GM19239 (cell line): ENCODE results near the gene DPEP2.
A peak's percentile ranks its signal among the peaks of the same experiment; 100 is the strongest.
"Not testable (repeated sequence)": the region's sequence is repeated elsewhere in the genome, so short reads cannot be mapped to it uniquely, and the experiment has no call there.

Experiments used
- DNase-seq: peaks from one replicate; pipeline ENCODE4 v3.0.0; 2011; ENCODE audit warnings: low spot score; ENCODE audit not compliant: insufficient read length
- FAIRE-seq: peaks from 2 replicates; lab custom pipeline; 2011; peaks lifted over from hg19 to GRCh38; lab: Jason Lieb, UNC

Gene DPEP2

DNA sequence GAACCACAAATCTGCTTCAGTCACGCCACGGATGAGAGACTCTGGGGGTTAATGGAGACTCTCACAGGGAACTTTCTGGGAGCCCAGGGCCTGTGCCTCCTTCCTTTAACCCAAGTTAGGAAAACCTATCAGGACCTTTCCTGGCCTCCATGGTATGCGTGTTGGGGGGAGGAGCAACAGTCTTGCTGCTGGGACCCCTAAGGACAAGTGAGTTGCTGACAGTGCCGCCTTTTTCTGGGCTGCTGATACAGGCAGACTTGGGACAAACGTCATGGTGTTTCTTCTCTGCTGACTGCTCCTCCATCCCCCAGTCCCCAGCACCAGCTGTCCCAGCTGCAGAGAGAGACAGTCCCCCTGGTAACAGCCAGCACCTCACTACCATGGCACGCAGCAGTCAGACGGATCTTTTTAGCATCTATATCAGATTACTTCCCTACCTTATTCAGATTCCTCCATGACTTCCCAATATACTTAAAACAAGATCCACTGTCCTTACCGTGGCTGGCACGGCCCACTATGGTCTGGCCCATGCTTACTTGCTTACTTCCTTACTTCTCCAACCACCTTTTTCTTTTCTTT lies 10.0 kb upstream of the DPEP2 start:
- FAIRE-seq: no peak

DNA sequence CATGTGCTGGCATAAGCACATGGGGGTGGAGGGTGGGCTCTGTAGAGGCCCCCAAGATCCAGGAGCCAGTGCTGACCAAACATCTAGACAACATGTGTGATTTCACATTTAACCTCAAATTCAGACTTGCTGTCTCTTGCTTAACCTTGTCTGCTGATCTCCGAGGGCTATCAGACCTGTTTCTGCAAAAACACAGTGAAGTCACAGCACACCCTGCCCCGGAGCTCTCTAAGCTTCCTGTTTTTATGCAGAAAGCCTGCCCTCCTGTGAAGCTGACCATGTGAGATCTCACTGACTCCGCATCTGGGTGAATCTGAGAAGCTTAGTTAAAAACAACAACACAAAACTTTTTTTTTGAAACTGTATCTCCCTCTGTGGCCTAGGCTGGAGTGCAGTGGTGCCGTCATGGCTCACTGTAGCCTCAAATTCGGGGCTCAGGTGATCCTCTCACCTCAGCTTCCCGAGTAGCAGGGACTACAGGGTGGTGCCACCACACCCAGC lies 6.6 kb upstream of the DPEP2 start:
- no peak for DNase-seq
- FAIRE-seq: peak; percentile 35

More for the DNA sequence above, 10.0 kb upstream of the DPEP2 start:
- no peak for DNase-seq

DNA sequence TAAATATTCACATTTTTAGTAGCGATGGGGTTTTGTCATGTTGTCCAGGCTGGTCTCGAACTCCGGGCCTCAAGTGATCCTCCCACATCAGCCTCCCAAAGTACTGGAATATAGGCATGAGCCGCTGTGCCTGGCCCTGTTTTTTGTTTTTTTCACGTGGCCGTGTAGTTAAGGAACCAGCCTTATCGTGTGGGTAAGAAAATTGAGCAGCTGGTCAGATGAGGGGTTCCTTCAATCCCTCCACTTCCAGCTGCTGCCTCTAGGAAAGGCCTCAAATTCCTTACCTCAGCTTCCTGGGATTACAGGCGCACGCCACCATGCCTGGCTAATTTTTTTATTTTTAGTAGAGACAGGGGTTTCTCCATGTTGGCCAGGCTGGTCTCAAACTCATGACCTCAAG lies 5.9 kb upstream of the DPEP2 start:
- FAIRE-seq (no peak), DNase-seq (no peak)

DNA sequence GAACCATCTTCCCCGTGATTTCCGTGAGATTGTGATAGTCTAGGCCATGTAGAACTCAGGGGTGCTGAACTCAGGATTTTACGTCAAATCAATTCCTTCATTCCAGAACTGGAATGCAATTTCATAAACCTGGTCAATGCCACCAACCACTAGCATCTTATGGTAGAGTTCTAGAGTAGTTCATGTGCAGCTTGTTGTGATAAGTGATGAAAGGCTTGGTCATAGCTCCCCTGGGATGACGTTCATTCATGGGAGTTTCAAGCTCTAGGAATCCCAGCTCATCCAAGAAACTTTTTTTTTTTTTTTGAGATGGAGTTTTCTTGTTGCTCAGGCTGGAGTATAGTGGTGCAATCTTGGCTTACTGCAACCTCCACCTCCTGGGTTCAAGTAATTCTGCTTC lies 3.7 kb upstream of the DPEP2 start:
- FAIRE-seq (no peak), DNase-seq (no peak)

- DNase-seq: no peak
- FAIRE-seq: no peak
Observed at GRCh38 chr16:68000450-68000849, 1.2 kb upstream of the DPEP2 start.

- DNase-seq (no peak), FAIRE-seq (no peak)
Observed at GRCh38 chr16:67999985-68000384, 701 bp upstream of the DPEP2 start.

DNA sequence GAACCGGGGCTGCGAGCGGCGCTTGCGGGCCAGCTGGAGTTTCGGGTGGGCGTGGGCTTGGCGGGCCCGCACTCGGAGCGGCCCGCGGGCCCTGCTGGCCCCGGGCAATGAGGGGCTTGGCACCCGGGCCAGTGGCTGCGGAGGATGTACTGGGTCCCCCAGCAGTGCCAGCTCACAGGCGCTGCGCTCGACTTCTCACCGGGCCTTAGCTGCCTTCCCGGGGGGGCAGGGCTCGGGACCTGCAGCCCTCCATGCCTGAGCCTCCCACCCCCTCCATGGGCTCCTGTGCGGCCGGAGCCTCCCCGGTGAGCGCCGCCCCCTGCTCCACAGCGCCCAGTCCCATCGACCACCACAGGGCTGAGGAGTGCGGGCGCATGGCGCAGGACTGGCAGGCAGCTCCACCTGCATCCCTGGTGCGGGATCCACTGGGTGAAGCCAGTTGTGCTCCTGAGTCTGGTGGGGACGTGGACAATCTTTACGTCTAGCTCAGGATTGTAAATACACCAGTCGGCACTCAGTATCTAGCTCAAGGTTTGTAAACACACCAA lies 979 bp downstream of the DPEP2 start:
- FAIRE-seq, DNase-seq: not testable (repeated sequence)

GRCh38 chr16:67996666-67997065 lies 2.6 kb downstream of the DPEP2 start:
- no peak for FAIRE-seq
- DNase-seq: no peak

- no peak for FAIRE-seq
- no peak for DNase-seq
Observed at GRCh38 chr16:67995423-67995822, 3.9 kb downstream of the DPEP2 start.

DNA sequence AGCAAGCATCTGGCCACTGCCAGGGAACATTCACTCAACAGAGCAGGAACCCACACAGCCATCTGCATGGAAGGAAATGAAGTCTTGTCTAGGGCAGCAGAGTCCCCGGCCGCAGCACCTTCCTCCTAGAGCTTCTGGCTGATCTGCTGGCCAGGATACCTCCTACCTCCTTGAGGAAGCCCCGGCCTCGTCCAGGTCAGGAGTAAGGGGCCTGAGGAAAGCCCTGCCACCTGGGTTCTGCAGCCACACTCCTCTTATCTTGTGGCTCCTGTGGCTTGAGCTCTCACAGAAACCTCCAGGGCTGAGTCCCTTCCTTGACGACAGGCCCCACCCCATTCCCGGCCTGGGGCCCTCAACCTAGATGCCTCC lies 5.3 kb downstream of the DPEP2 start:
- not testable (repeated sequence) for DNase-seq, FAIRE-seq

DNA sequence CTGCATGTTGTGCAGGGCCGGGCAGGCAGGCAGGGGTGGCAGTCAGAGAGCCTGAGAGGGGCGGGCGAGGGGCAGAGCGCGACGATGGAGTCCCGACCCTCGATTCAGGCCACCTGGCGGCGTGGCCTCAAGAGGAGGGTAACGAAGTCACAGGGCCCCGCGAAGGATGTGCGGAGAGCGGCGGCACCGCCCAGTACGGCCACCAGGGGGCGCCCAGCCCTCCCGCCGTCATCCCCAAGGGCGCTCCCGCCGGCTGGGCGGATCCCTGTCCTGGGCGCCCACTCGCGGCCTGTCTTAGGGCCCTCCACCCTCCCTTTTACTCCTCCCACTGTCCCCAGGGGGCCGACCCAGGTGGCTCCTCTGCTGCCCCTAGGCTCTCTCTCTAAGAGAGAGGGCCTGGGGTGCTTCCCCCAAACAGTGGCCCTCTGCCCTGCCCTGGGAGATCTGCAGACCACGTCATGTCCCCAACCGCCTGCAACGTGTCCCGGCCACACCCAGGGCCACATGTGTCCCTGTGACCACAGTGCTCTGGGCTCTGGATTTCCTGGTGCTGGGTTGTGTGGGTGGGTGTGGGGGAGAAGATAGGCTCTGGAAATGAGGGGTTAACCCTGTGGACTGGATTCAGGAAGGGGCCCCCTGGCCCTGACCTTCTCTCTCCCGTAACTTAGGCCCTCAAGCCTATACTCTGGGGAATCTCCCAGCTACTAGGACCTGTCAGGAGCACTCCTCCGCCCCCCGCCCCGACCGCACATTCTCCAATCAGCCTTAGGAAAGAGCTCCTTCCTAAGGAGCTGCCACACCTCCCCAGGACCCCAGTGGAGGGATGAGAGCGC lies 5.9 kb downstream of the DPEP2 start:
- peak; percentile 88 for DNase-seq
- peak; percentile 28 for FAIRE-seq

- FAIRE-seq: no peak
- no peak for DNase-seq
Observed at GRCh38 chr16:67992661-67993206, 6.5 kb downstream of the DPEP2 start.

GRCh38 chr16:67990018-67990386 lies 9.3 kb downstream of the DPEP2 start:
- FAIRE-seq (no peak), DNase-seq (no peak)

- DNase-seq (no peak), FAIRE-seq (no peak)
Observed at GRCh38 chr16:67989322-67990017, 9.8 kb downstream of the DPEP2 start.

DNA sequence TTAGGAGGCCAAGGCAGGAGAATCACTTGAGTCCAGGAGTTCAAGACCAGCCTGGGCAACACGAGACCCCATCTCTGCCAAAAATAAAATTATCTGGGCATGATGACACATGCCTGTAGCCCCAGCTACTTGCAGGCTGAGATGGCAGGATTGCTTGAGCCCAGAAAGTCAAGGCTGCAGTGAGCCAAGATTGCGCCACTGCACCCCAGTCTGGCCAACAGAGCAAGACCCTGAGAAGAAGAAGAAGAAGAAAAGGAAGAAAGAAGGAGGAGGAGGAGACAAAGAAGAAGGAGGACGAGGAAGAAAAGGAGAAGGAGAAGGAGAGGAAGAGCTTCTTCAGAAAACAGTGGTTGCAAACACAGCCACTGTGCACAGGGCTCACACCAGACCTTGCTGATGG lies 10.6 kb downstream of the DPEP2 start:
- FAIRE-seq: no peak

DNA sequence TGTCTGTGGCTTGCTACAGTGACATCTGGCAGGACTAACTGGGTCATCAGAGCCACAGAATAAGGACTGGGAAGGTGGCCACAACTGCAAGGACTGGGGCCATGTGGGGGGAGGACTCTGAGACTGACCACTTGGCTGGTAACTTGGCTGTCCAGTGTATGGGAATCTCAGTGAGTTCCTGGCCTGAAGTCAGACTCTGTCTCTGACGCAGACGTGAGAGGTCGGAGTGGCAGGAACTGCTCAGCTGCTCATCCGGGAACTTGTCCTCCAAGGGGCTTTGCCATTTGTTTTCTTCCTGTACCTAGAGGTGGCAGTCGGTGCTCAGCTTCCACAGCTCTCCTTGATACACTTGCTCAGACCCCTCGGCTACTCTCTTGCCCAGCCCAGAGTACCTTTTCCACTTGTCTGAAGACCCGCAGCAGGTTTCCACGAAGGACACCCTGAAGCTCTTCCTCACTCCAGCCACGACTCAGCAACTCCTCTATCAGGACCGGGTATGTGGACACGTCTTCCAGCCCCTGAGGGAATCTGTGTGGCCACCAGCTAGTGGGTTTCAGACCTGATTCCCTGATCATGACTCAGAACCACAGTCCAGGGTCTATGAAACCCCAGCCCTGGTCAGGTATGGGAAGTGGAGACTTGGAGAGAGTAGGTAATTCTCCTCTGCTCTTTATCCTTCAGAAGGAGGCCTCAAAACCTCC lies 11.7 kb downstream of the DPEP2 start:
- FAIRE-seq (no peak), DNase-seq (no peak)

More for the DNA sequence above, 10.6 kb downstream of the DPEP2 start:
- DNase-seq: no peak

GRCh38 chr16:67986949-67987348 lies 12.3 kb downstream of the DPEP2 start:
- FAIRE-seq: no peak
- no peak for DNase-seq

GRCh38 chr16:67982011-67982696 lies 17.1 kb downstream of the DPEP2 start:
- FAIRE-seq: no peak
- no peak for DNase-seq

DNA sequence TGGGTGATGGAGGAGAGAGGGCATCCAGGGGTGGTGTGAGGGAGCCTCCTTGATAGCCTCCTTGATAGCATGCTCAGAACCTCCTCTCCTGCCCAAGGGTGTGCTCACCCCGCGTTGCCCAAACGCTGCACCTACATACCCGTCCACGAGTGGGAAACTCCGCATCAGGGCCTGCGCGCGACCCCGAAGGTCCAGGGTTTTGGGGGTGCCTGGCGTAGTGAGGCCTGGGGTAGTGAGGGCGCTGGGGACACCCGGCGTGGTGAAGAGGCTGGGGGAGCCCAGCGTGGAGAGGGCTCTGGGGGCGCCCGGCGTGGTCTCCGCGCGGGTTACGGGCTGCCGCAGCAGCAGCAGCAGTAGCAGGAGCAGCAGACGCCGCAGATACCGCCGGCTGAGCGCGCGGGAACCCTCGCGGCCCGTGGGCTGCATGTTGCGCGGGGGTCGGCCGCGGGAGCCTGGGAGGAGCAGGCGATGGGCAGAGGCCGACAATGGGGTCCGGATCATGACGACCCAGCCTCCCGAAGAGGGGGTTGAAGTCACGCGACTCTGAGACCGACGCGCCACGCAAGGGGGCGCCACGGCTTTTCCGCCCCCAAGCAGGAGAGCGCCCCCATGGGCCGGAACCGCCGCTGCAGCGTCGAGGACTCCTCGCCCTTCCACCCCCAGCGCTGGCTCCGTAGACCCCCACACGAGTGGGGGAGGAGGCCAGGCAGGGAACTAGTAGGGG lies 19.2 kb downstream of the DPEP2 start, which contains the start of gene DPEP3:
Gene DPEP3 (minus strand): TSS at position 545 of the 724 bp plus-strand sequence. CDS start 119 bp downstream, at position 426.
- FAIRE-seq: no peak
- no peak for DNase-seq
